GM23338 (cell line): Measurements from ENCODE around the gene AURKAIP1. TPM values are rescaled to one million over a fixed set of nuclear protein-coding genes. Genes with fewer than 3 reads are reported as not detected.

Experiments used
- ATAC-seq: fragments of 200-7000 bp; cut with Tn5 transposase; 3 replicates; pipeline ENCODE4 v1.9.1; 2020
- DNase-seq: peaks from one replicate; pipeline ENCODE4 v3.0.0-alpha.2; 2015; ENCODE audit warnings: low spot score
- H2AFZ ChIP-seq: fragments of 200-600 bp; sonication (generic); 2 replicates; pipeline ENCODE4 v1.8.0; 2016; ENCODE audit warnings: antibody characterized with exemption, mild to moderate bottlenecking, moderate library complexity
- H3F3A ChIP-seq: fragments of 200-600 bp; sonication (generic); replicated peaks from 2 replicates; pipeline ENCODE4 v1.8.0; 2017; ENCODE audit warnings: antibody characterized with exemption, mixed run types, low read depth
- H3K27ac ChIP-seq: fragments of 200-600 bp; sonication (generic); 2 replicates; pipeline ENCODE4 v1.6.1; 2016; ENCODE audit warnings: low read depth
- H3K27me3 ChIP-seq: fragments of 200-600 bp; sonication (generic); 2 replicates; pipeline ENCODE4 v1.8.0; 2016; ENCODE audit warnings: mild to moderate bottlenecking, mixed run types, moderate library complexity; ENCODE audit not compliant: insufficient read depth
- H3K36me3 ChIP-seq: fragments of 200-600 bp; sonication (generic); 2 replicates; pipeline ENCODE4 v1.8.0; 2016; ENCODE audit warnings: mild to moderate bottlenecking; ENCODE audit not compliant: insufficient read depth
- H3K4me1 ChIP-seq: fragments of 200-600 bp; sonication (generic); 2 replicates; pipeline ENCODE4 v1.8.0; 2016; ENCODE audit warnings: mild to moderate bottlenecking, moderate library complexity; ENCODE audit not compliant: insufficient read depth
- H3K4me2 ChIP-seq: fragments of 200-600 bp; sonication (generic); 2 replicates; pipeline ENCODE4 v1.7.1; 2017; ENCODE audit warnings: mixed run types
- H3K4me3 ChIP-seq: fragments of 200-600 bp; sonication (generic); 2 replicates; pipeline ENCODE4 v1.6.1; 2016; ENCODE audit warnings: mixed run types
- H3K79me2 ChIP-seq: fragments of 200-600 bp; sonication (generic); replicated peaks from 2 replicates; pipeline ENCODE4 v1.8.0; 2017; ENCODE audit warnings: mild to moderate bottlenecking; ENCODE audit not compliant: insufficient read depth
- H3K9me2 ChIP-seq: fragments of 200-600 bp; sonication (generic); 2 replicates; pipeline ENCODE4 v1.8.0; 2017; ENCODE audit not compliant: insufficient read depth
- H4K20me1 ChIP-seq: fragments of 200-600 bp; sonication (generic); replicated peaks from 2 replicates; pipeline ENCODE4 v1.8.0; 2017; ENCODE audit warnings: mild to moderate bottlenecking; ENCODE audit not compliant: insufficient read depth
- H3K27ac Mint-ChIP-seq: 2 replicates; pipeline ENCODE4 v1.8.0; 2020; ENCODE audit warnings: inconsistent platforms, mild to moderate bottlenecking, moderate library complexity, mixed read lengths
- H3K27me3 Mint-ChIP-seq: 3 replicates; pipeline ENCODE4 v1.8.0; 2022; ENCODE audit warnings: low read depth, mild to moderate bottlenecking, moderate library complexity, mixed read lengths, inconsistent platforms; ENCODE audit not compliant: insufficient read depth, poor library complexity
- H3K36me3 Mint-ChIP-seq: 3 replicates; pipeline ENCODE4 v1.8.0; 2021; ENCODE audit warnings: low read depth, mild to moderate bottlenecking, inconsistent platforms, moderate library complexity, mixed read lengths
- H3K4me1 Mint-ChIP-seq: 3 replicates; pipeline ENCODE4 v1.8.0; 2020; ENCODE audit warnings: mild to moderate bottlenecking, inconsistent platforms, mixed read lengths
- H3K4me3 Mint-ChIP-seq: 3 replicates; pipeline ENCODE4 v1.8.0; 2021; ENCODE audit warnings: moderate library complexity, mild to moderate bottlenecking, inconsistent platforms, mixed read lengths
- H3K9me3 Mint-ChIP-seq: 3 replicates; pipeline ENCODE4 v1.8.0; 2020; ENCODE audit warnings: moderate library complexity, mild to moderate bottlenecking, inconsistent platforms, mixed read lengths
- CREB1 ChIP-seq: fragments of 250-450 bp; sonication (Bioruptor Pico); IDR thresholded peaks from 2 replicates; pipeline ENCODE4 v1.5.0; 2020; ENCODE audit warnings: low read depth, mild to moderate bottlenecking, moderate library complexity
- ETS1 ChIP-seq: IDR thresholded peaks from 2 replicates; pipeline ENCODE4 v1.6.1; 2016; ENCODE audit warnings: antibody characterized with exemption
- EZH2 ChIP-seq: fragments of 200-600 bp; sonication (generic); IDR thresholded peaks from one replicate; pipeline ENCODE4 v1.8.0; 2017; ENCODE audit warnings: antibody characterized with exemption, mild to moderate bottlenecking, low read depth; ENCODE audit not compliant: unreplicated experiment
- EZH2phosphoT487 ChIP-seq: fragments of 200-600 bp; sonication (generic); IDR thresholded peaks from one replicate; pipeline ENCODE4 v1.8.1; 2018; ENCODE audit warnings: antibody characterized with exemption; ENCODE audit not compliant: unreplicated experiment
- JUNB ChIP-seq: IDR thresholded peaks from one replicate; pipeline ENCODE4 v1.6.1; 2016; ENCODE audit warnings: antibody characterized with exemption; ENCODE audit not compliant: unreplicated experiment
- NANOG ChIP-seq: IDR thresholded peaks from 2 replicates; pipeline ENCODE4 v1.6.1; 2016; ENCODE audit warnings: antibody characterized with exemption, borderline replicate concordance
- POLR2AphosphoS5 ChIP-seq: IDR thresholded peaks from 2 replicates; pipeline ENCODE4 v1.6.1; 2016; ENCODE audit warnings: antibody characterized with exemption, low read depth
- STAT1 ChIP-seq: IDR thresholded peaks from one replicate; pipeline ENCODE4 v1.6.1; 2016; ENCODE audit warnings: antibody characterized with exemption; ENCODE audit not compliant: unreplicated experiment
- ZNF114 ChIP-seq: fragments of 250-450 bp; sonication (Bioruptor Pico); IDR thresholded peaks from 2 replicates; pipeline ENCODE4 v1.5.0; 2020; ENCODE audit warnings: mild to moderate bottlenecking, moderate library complexity
- ZNF331 ChIP-seq: fragments of 250-450 bp; sonication (Bioruptor Pico); IDR thresholded peaks from 2 replicates; pipeline ENCODE4 v1.5.0; 2020; ENCODE audit warnings: low read depth, mild to moderate bottlenecking, moderate library complexity
- ZNF462 ChIP-seq: fragments of 250-450 bp; sonication (Bioruptor Pico); IDR thresholded peaks from 2 replicates; pipeline ENCODE4 v1.5.0; 2020; ENCODE audit warnings: mild to moderate bottlenecking, moderate library complexity
- polyA plus RNA-seq: library from polyadenylated mRNA; unstranded; fragments of >200 nt; fragmentation: Nextera tagmentation; extraction: Ambion mirVana; gene quantifications from 2 replicates; pipeline ENCODE4 v1.2.1, GENCODE V29; 2016
- total RNA-seq: library from RNA; depleted of rRNA; stranded (reverse); fragments of >200 nt; shearing (Covaris generic); gene quantifications from 2 replicates; pipeline ENCODE4 v1.2.3, GENCODE V29; 2014
- TF ChIP-seq, protein P1 (sequence below), 2 experiments: fragments of 200-600 bp in 1 of 2; sonication (generic) in 1 of 2; conservative IDR thresholded peaks; 2 replicates each; pipeline versions ENCODE4 v1.5.1 to v1.6.1; 2016 to 2017; ENCODE audit warnings: antibody characterized with exemption in 2 of 2, low read depth in 2 of 2, mild to moderate bottlenecking in 2 of 2, moderate library complexity in 1 of 2

The AURKAIP1 gene
- total and polyA plus RNA-seq, 2 experiments from 2014 or later, result 167 to 355 TPM

- no peak for TF ChIP-seq ETS1
- no peak for TF ChIP-seq JUNB
- no peak for TF ChIP-seq NANOG
- TF ChIP-seq ZNF331 (CRISPR knock-in tag), result no peak
These were observed 20.2 kb upstream of the AURKAIP1 start (continued) for GRCh38 chr1:1395166-1395565.

DNA sequence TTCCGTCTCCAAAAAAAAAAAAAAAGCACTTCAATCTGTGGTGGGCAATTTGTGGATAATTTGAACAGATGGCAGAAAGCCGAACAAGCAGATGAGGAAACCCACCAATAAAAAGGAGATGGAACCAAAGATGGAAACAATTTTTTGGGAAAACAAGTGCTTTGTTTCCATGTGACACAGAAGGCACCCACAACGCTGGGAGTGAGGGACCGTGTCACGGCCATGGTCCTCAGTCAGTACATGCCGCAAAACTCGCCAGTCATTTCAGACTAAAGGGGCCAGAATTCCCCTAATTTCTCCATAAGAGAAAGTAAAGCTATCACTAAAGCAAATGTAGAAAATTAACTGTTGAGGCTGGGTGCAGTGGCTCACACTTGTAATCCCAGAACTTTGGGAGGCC lies 19.1 kb upstream of the AURKAIP1 start:
- Histone ChIP-seq H3F3A (peaks cover 47% of the 10 kb centered on the region), H2AFZ (no peak overlapping the region), H3K4me2 (no peak overlapping the region), H3K4me1 (0 out of 2 replicates have a peak, but pooled peaks cover 6% of the 10 kb centered on the region), H3K36me3 (peaks cover 73% of the 10 kb centered on the region), H3K4me3 (no peak overlapping the region), H3K27ac (no peak overlapping the region), H3K27me3 (no peaks in the 10 kb centered on the region), H3K79me2 (peaks cover 63% of the 10 kb centered on the region), H3K9me2 (no peaks in the 10 kb centered on the region), H4K20me1 (peaks cover 36% of the 10 kb centered on the region)
- no peak overlapping the region for H3K4me3 Mint-ChIP-seq
- H3K27ac Mint-ChIP-seq, result no peak overlapping the region
- H3K4me1 Mint-ChIP-seq, result peaks cover 3% of the 10 kb centered on the region; the same call in 2 of the 3 replicates
- DNase-seq, result no peak
- peaks cover 4% of the 10 kb centered on the region for H3K27me3 Mint-ChIP-seq
- no peak for ATAC-seq
- peaks cover 86% of the 10 kb centered on the region for H3K36me3 Mint-ChIP-seq
- no peaks in the 10 kb centered on the region for H3K9me3 Mint-ChIP-seq
- TF ChIP-seq STAT1 (no peak), JUNB (no peak), ZNF114 (no peak), EZH2phosphoT487 (no peak), CREB1 (no peak), ETS1 (no peak), ZNF331 (CRISPR knock-in tag) (no peak), ZNF462 (CRISPR knock-in tag) (no peak), POLR2AphosphoS5 (no peak), EZH2 (no peak), NANOG (no peak)
- TF ChIP-seq, protein P1, sequence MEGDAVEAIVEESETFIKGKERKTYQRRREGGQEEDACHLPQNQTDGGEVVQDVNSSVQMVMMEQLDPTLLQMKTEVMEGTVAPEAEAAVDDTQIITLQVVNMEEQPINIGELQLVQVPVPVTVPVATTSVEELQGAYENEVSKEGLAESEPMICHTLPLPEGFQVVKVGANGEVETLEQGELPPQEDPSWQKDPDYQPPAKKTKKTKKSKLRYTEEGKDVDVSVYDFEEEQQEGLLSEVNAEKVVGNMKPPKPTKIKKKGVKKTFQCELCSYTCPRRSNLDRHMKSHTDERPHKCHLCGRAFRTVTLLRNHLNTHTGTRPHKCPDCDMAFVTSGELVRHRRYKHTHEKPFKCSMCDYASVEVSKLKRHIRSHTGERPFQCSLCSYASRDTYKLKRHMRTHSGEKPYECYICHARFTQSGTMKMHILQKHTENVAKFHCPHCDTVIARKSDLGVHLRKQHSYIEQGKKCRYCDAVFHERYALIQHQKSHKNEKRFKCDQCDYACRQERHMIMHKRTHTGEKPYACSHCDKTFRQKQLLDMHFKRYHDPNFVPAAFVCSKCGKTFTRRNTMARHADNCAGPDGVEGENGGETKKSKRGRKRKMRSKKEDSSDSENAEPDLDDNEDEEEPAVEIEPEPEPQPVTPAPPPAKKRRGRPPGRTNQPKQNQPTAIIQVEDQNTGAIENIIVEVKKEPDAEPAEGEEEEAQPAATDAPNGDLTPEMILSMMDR (conservative IDR thresholded peaks at IDR 0.05; ENCODE audit: low read depth in 2 of 2), result no peak
